Purkinje cell (primary cell): ENCODE data around the gene TAF11L5. TPM values are rescaled to one million over a fixed set of nuclear protein-coding genes. Genes with fewer than 3 reads are reported as not detected.

Source experiments
- polyA plus RNA-seq: library from polyadenylated mRNA; unstranded; fragments of >200 nt; fragmentation: Nextera tagmentation; gene quantifications from 2 replicates; pipeline ENCODE4 v1.2.1, GENCODE V29; 2014

TAF11L5 gene
- polyA plus RNA-seq = not detected in 2 replicates

GRCh38 chr5:17524935-17525334, at the start of gene TAF11L5:
TSS of gene TAF11L5 (plus strand) at chr5:17525235.

GRCh38 chr5:17497931-17498330, 27.1 kb upstream of the TAF11L5 start, which contains the start of gene TAF11L2:
TSS of gene TAF11L2 (plus strand) at chr5:17498231.

GRCh38 chr5:17518067-17518466, 7.0 kb upstream of the TAF11L5 start, which contains the start of gene TAF11L3:
TSS of gene TAF11L3 (plus strand) at chr5:17518367.

GRCh38 chr5:17521501-17521900, 3.5 kb upstream of the TAF11L5 start, which contains the start of gene TAF11L4:
TSS of gene TAF11L4 (plus strand) at chr5:17521801.

GRCh38 chr5:17528369-17528768, 3.3 kb downstream of the TAF11L5 start, which contains the start of gene TAF11L6:
TSS of gene TAF11L6 (plus strand) at chr5:17528669.

Other genes starting within 250 kb of the TAF11L5 start
- not detected in 2 replicates for gene TAF11L2, start 27.0 kb upstream of the TAF11L5 start, polyA plus RNA-seq
- gene TAF11L3, start 6.9 kb upstream of the TAF11L5 start, polyA plus RNA-seq = not detected in 2 replicates
- gene TAF11L4, start 3.4 kb upstream of the TAF11L5 start, polyA plus RNA-seq = not detected in 2 replicates
- not detected in 2 replicates for gene TAF11L6, start 3.4 kb downstream of the TAF11L5 start, polyA plus RNA-seq
- gene TAF11L7, start 60.5 kb downstream of the TAF11L5 start, polyA plus RNA-seq = not detected in 2 replicates
- not detected in 2 replicates for gene TAF11L8, start 65.7 kb downstream of the TAF11L5 start, polyA plus RNA-seq
- not detected in 2 replicates for gene TAF11L9, start 69.2 kb downstream of the TAF11L5 start, polyA plus RNA-seq
- gene TAF11L10, start 72.6 kb downstream of the TAF11L5 start, polyA plus RNA-seq = not detected in 2 replicates
- gene TAF11L11, start 78.9 kb downstream of the TAF11L5 start, polyA plus RNA-seq = not detected in 2 replicates
- not detected in 2 replicates for gene TAF11L12, start 85.2 kb downstream of the TAF11L5 start, polyA plus RNA-seq
- not detected in 2 replicates for gene TAF11L13, start 106.9 kb downstream of the TAF11L5 start, polyA plus RNA-seq
- not detected in 2 replicates for gene TAF11L14, start 109.2 kb downstream of the TAF11L5 start, polyA plus RNA-seq